ENCODE results near the gene FBN2.

- TF ChIP-seq POLR2A (IDR thresholded peaks at IDR 0.05; ENCODE audit: low read length) (no peak), GATA1 (IDR thresholded peaks at IDR 0.05; ENCODE audit: low read depth, low read length) (no peak)
Measured at GRCh38 chr5:128532776-128533175, 5.3 kb downstream of the FBN2 start.
